Activated effector memory CD4-positive, alpha-beta T cell treated with anti-CD3 and anti-CD28 coated beads, Interleukin-2, amount 50 U/mL, for 16 hours (primary cell): ENCODE data around the gene OBI1.

Source experiments
- DNase-seq: peaks from one replicate; pipeline ENCODE4 v3.0.0-alpha.2; 2020

Gene OBI1

DNA sequence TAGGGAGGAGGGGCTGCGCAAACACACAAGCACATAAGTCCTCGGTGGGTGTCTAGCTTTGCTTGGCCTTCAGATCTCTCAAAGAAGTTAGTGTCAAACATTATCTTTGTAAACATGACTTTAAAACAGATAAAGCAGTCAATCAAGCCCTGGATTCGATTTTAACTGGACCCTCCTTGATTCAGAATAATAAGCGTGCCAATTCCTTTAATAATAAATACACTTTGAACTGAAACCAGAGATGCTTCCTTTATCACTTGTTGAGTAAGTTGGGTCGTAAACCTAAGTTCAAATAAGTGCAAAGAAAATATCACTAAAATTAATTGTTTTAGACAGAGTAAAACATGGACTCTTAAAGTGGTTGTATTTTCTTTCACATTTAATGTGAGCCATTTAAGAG, 86.5 kb downstream of the OBI1 start:
- DNase-seq: no peak

DNA sequence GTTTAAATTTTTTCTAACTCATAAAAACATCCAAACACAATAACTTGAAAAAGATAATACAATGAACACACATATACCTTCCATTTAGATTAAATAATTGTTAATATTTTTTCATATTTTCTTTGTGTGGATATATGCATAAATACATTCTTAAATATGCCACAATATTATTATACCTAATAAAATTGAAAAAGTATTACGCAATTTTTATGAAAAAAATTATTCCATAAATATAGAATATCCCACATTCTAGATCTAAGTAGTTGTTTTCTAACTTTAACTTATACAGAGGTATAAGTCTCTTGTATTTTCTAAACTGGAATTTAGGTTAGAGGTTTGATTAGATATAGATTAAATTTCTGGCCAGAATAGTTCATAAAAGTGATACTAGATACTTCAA, 89.9 kb downstream of the OBI1 start:
- no peak for DNase-seq

- no peak for DNase-seq
Measured at GRCh38 chr13:78566631-78567030, 92.3 kb downstream of the OBI1 start.
